ENCODE data around the gene E2F1. TPM values are rescaled to one million over a fixed set of nuclear protein-coding genes. Genes with fewer than 3 reads are reported as not detected.

The E2F1 gene
- total RNA-seq, 1 experiment from 2014 or later: 28.7 TPM

DNA sequence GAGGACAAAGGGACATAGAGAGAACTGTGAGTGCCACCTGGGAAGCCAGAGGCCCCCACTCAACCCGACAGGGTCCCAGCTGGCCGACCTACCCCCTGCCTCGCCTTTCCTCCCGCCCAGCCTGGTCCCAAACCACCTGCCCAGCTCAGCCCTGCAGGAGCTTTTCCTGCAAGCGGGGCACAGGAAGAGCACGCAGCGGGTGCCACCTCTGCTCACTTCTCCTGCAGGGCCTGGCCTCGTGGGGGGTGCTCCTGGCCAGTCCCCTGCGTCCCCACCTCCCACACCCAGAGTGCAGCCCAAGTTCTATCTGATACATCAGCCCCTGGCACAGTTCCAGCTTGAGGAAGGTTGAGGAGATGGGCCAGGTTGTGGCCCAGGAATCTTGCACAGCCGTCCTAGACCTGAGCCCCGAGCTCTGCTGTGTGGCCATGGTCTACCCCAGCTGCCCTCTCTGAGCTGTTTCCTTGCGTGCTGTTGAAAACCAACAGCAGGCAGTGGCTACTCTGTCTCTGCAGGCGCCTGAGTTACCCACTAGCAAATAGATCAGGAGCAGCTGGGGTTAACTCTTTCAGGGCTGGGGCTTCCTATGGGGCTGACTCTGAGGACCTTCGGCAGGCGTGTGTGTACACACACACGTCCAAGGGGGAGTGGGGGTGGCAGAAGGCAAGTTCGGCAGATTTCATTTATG is 13.6 kb downstream of the E2F1 start:
- no peak for DNase-seq (ENCODE audit: low read depth)

DNA sequence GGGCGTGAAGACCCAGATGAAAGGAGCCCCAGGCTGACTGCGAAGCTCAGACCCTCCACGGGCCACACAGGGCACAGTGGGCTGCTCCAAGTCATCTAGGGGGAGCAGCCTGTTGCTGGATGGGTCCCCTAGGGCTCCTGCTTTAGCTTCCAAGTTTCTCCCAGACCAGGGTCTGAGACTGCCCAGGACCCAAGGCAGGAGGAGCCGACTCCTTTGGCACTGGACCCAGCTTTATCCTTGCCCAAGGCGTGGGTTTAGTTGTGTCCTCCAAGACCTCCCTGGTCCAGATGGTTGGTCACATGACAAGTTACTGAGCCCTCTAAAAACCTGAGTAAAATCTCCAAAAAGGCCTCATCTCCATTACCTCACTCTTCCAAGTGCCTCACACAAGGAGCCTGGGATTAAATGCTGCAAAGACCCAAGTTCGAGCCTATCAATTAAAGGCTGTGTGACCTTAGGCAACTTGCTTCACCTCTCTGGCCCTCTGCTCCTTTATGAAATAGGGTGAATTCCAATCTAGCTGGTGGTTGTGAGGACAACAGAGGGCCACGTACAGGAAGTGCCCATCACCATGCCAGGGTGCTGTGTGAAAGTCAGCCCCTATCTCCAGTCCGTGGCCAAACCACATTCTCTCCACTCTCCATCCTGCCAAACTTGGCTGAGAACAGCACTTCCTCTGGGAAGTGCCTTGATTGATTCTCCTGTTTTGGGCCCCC is 14.5 kb downstream of the E2F1 start:
- DNase-seq (ENCODE audit: low read depth): no peak

GRCh38 chr20:33670715-33671499 is 15.3 kb downstream of the E2F1 start:
- no peak for DNase-seq (ENCODE audit: low read depth)

DNA sequence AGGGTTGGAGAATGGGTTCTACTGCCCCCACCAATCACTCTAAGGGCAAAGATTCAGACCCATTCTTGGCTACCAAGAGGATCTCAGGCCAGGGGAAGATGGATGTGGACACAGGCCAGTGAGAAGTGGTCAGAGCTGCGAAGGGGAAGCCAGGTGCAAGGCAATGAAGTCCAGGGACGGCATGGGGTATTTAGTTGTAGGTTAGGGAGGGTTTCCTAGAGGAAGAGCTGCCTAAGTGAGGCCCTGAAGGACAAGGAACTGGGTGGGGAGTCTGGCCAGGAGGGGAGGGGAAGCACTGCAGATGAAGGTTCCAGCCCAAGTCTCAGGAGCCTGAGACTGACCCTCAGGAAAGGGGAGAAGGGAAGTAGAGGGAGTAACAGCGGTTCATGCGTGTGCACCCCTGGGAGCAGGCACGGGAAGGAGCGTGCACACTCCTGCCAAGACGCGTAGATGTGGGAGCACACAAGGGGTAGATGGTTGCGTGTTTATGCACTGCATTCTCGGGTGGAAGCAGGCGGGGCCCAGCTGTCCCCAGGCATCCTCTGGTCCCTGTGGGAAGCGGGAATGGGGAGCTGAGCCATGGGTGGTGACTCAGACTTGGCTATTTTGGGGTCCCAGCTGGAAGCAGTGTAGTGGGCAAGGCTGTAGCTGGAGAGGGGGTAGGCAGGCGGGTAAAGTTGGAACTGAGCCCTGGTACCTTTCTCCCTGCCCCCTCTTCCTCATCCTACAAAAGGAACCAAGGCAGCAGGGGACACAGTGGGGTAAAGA is 16.1 kb downstream of the E2F1 start:
- peak; percentile 56 for DNase-seq (ENCODE audit: low read depth)

DNA sequence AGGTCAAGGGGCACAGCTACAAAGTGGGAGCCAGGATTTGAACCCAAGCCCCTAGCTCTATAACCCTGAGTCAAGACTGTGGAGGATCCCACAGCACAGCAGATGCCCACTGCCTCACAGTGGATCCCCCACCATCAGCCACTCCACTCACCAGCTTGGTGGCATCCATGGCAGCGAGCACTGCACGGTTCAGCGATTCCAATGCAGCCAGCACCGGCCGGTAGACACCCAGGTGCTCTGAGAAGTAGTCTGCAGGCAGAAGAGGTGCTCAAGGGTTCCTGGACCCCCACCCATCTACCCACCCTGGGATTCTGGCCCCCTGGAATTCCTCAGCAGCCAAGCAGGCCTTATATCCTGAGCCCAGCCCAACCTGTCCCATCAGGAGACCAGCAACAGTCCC is 17.0 kb downstream of the E2F1 start:
- no peak for DNase-seq (ENCODE audit: low read depth)

- DNase-seq (ENCODE audit: low read depth): no peak
Observed at GRCh38 chr20:33668466-33669155, 17.6 kb downstream of the E2F1 start.

- DNase-seq (ENCODE audit: low read depth): peak; percentile 65
Observed at GRCh38 chr20:33667676-33668465, 18.3 kb downstream of the E2F1 start.

- no peak for DNase-seq (ENCODE audit: low read depth)
Observed at GRCh38 chr20:33667245-33667675, 18.9 kb downstream of the E2F1 start.

DNA sequence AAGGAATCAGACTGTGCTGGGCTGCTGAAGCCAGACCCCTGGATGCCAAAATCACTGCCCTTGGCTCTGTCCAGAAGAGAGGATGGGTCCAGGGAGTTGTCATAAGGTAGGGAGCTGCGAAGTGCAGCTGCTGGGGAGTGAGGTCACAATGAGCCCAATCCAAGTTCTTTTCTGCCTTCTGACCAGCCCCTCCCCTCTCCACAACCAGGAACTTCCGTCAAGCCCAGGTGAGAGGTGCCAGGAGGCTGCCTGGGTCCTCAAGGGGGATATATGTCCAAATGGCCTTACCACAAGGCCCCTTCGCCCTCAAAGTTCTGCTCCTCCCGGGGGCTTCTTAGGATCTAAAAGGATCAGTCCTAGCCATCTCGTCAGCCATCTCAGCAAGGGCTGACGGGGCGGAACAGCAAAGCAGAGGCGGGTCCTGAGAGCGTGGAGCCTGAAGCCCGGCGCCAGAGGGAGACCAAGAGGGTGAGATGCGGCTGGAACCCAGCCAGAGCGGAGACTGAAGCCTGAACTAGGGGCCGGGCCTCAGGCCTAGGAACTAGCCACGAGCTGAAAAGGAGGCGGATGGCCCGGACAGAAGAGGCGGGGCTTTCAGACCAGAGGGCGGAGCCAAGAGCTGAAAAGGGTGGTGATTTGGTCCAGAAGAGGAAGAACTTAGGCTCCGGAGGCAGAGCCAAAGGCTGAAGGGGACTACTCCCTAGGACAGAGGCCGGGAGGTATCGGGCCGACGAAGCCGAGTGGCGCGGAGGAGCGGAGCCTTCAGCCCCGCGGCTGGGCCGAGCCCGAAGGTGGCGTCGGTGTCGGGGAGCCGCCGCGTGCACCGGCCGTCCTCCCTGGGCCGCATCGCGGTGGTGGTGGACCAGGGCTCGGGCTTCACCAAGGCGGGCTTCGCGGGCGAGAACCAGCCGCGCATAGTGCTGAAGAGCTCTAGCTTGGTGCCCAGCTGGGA is 19.6 kb downstream of the E2F1 start, which contains the start of gene ACTL10:
Gene ACTL10 (plus strand): TSS at position 651 of the 952 bp plus-strand sequence. CDS start 555 bp downstream, outside the sequence.
- peak; percentile 97 for DNase-seq (ENCODE audit: low read depth)

DNA sequence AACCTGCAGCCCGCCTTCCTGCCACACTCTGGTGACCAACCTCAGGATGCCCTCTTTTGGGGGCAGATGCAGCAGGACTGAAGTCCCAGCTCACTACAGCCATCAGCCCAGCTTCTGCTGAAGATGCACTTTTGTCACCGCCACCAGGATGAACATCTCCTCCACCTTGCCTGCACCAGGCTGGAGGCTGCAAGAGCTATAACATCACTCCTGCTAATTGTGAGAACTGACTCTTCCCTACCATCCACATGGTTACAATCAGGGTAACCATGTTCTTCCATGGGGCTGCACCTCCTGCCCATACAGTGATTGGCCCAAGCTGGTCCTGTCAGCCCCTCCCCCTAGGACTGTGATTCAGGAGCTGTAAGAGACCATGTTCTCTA is 21.4 kb downstream of the E2F1 start:
- no peak for DNase-seq (ENCODE audit: low read depth)

GRCh38 chr20:33664085-33664761 is 22.0 kb downstream of the E2F1 start:
- no peak for DNase-seq (ENCODE audit: low read depth)

DNA sequence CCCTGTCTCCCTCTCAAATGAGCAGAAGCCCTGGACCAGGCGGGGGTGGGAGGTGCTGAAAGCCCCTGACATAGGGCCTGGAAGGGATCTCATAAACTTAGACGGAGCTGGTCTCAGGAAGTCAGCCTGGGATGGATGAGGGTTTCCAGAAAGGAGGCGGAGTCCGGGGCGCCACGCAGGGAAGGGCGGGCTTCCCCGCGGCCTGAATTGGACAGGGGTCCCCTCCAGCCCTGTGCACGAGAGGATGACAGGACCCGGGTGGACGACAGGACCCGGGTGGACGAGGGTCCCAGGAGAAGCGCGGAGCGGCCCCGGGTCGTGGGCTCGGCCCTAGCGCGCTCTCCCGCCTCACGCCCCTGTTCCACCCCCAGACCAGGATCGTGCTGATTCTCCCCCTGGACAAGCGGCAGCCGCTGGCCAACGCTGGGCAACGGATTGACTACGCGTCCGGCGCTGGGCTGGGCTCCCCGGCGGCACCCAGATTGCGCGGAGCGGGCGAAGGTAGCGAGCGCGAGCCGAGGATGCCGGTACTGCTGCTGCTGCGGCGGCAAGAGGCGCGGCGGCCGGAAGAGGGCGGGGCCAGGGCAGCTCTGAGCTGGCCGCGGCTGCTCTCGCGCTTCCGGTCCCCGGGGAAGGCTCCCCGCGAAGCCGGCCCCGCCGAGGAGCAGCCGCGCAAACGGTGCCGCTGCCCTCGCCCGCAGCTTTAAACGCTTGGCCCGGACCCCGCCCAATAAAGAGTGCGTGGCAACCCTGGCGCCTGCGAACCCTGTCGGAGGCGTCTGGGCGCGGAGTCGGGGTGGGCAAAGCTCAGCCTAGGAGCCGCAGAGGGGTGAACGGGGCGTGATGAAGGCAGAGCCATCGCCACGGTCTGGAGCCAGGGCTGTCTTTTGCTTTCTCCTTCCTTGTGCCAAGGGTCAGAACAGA is 22.8 kb downstream of the E2F1 start:
- peak; percentile 84 for DNase-seq (ENCODE audit: low read depth)

- no peak for DNase-seq (ENCODE audit: low read depth)
Observed at GRCh38 chr20:33662172-33662571, 24.0 kb downstream of the E2F1 start, which contains the start of gene C20orf144. TSS of gene C20orf144 (plus strand) at chr20:33662327. CDS start at chr20:33662346, 19 bp downstream.

DNA sequence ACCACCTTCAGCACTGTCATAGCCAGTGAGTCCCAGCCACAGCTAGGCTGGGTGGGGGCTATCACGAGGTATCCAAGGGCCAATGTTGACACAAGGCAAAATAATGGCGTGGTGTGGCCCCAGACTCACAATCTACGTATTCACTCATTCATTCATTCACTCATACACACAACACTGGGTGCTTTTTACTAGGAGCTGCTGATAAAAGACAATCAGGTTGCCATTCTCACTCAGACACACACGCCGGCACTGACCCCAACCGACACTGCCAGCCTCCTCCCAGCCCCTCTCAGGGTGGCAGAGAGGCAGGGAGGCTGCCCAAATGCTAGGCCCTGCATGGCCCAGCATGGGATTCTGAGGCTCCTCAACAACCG is 25.5 kb downstream of the E2F1 start:
- DNase-seq (ENCODE audit: low read depth): no peak

- no peak for DNase-seq (ENCODE audit: low read depth)
Observed at GRCh38 chr20:33660035-33660684, 26.0 kb downstream of the E2F1 start.

DNA sequence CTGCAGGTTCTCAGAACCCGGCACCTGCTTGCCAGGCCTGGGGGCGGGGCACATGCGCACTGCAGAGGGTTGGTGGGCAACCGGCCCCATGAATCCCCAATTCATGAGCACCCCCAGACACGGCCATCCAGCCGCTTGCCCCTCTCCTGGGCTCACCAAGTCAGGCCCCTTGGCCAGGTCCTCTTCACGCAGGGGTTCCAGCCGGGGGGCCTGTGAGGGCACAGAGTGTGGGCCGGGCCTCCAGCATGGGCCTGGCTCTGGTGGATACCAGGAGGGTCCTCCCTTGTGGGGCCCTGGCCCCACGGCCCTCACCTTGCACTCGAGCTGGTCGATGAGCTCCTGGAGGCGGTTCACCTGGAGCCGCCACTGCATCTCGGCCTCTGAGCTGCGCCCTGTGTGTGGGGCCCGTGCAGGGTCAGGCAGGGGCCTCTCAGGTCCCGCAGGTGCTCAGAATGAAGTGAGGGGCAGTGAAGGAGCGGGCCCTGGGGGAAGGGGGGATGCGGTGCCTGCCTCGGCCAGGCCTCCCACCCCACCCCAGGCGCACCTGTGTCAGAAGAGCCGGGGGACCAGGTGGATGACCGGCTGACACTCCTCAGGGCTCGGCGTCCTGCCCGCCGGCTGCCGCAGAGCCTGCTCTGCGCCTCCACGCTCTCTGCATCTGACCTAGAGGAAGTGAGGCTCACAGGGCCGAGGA is 26.7 kb downstream of the E2F1 start:
- no peak for DNase-seq (ENCODE audit: low read depth)

All from RPMI7951 (cell line).